Gastroesophageal sphincter (tissue), 3 donors: ENCODE data around the gene FOXQ1.

Experiments used
- EP300 ChIP-seq: sonication (generic); formaldehyde crosslinking; IDR thresholded peaks from one replicate; pipeline ENCODE4 v1.6.1; 2017; ENCODE audit warnings: antibody characterized with exemption, mild to moderate bottlenecking
- POLR2A ChIP-seq, 2 donors: fragments of 450-650 bp; IDR thresholded peaks; one replicate each; pipeline ENCODE4 v1.6.1; 2017; ENCODE audit warnings: antibody characterized with exemption in 2 of 2, mild to moderate bottlenecking in 2 of 2, moderate library complexity in 1 of 2
- POLR2AphosphoS5 ChIP-seq: sonication (generic); formaldehyde crosslinking; IDR thresholded peaks from one replicate; pipeline ENCODE4 v1.6.1; 2017; ENCODE audit warnings: antibody characterized with exemption
- TF ChIP-seq, protein P1 (sequence below), 4 experiments: fragments of 200-600 bp in 2 of 4; fragments of 450-650 bp in 2 of 4; sonication (generic) in 1 of 4; IDR thresholded peaks; one replicate each; pipeline ENCODE4 v1.5.1; 2017 to 2019; ENCODE audit warnings: antibody characterized with exemption in 4 of 4, mild to moderate bottlenecking in 2 of 4, moderate library complexity in 2 of 4

DNA sequence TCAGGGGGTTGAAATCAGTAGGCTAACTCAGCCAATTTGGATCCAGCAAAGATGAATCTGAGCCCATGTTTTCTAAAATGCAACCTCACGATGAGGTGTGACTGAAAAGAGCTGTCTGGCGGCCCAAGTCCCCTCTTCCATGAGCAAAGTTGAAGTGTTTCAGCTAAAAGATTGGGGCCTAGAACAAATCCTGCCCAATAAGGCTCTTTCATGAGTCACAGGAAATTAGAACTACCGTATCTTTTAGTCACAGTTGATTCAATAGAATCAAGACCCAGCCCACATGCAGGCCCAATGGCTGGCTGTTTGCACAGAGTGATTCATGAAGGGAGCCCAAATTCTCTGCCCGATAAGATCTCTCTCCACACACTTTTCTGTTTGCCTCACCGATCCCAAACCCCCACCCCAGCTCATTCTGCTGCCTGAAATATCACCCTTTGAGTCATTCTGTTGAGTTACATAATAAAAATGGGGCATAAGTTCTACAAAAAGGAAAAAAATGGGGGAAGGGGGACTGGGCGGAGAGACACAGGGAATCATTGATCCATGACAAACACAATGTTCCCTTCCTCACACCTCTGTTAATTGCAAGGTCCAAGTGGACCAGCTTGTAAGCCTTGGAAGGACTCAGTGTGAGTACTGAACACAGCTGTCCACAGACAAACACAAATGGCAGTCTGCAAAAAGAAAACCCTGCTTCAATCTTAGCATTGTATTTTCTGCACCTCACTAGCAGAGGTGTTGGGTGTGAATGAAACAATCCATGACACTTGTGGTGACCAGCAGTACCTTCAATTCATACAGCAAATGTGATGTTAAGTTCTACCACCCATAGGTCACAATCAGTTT lies 13.8 kb downstream of the FOXQ1 start:
- TF ChIP-seq POLR2AphosphoS5: no peak
- TF ChIP-seq, protein P1, sequence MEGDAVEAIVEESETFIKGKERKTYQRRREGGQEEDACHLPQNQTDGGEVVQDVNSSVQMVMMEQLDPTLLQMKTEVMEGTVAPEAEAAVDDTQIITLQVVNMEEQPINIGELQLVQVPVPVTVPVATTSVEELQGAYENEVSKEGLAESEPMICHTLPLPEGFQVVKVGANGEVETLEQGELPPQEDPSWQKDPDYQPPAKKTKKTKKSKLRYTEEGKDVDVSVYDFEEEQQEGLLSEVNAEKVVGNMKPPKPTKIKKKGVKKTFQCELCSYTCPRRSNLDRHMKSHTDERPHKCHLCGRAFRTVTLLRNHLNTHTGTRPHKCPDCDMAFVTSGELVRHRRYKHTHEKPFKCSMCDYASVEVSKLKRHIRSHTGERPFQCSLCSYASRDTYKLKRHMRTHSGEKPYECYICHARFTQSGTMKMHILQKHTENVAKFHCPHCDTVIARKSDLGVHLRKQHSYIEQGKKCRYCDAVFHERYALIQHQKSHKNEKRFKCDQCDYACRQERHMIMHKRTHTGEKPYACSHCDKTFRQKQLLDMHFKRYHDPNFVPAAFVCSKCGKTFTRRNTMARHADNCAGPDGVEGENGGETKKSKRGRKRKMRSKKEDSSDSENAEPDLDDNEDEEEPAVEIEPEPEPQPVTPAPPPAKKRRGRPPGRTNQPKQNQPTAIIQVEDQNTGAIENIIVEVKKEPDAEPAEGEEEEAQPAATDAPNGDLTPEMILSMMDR (IDR thresholded peaks at IDR 0.05): no peak
- no peak for TF ChIP-seq POLR2A (IDR thresholded peaks at IDR 0.05)
- TF ChIP-seq EP300: no peak
